ENCODE data around the gene NMRK2. TPM values are rescaled to one million over a fixed set of nuclear protein-coding genes. Genes with fewer than 3 reads are reported as not detected.

NMRK2 gene
- total and polyA plus RNA-seq, 4 donors, result 0.13 to 1.0 (median 0.26) TPM; not detected in 1

GRCh38 chr19:3959766-3960131, 26.9 kb downstream of the NMRK2 start:
- peaks cover 0 to 2% (median 0%) of the 10 kb centered on the region in 4 donors for H3K9me3 ChIP-seq (ENCODE audit: control insufficient read depth in 4 of 4, insufficient read depth in 3 of 4, low read length in 3 of 4)
- H3K4me1 ChIP-seq (ENCODE audit: control insufficient read depth in 5 of 5, insufficient read depth in 5 of 5, low read length in 5 of 5), result peaks cover 0 to 2% (median 0%) of the 10 kb centered on the region in 5 donors
- H3K4me3 ChIP-seq, result no peak overlapping the region
- ATAC-seq (ENCODE audit: insufficient read depth, low FRiP score), result no peak
- TF ChIP-seq, protein P1, sequence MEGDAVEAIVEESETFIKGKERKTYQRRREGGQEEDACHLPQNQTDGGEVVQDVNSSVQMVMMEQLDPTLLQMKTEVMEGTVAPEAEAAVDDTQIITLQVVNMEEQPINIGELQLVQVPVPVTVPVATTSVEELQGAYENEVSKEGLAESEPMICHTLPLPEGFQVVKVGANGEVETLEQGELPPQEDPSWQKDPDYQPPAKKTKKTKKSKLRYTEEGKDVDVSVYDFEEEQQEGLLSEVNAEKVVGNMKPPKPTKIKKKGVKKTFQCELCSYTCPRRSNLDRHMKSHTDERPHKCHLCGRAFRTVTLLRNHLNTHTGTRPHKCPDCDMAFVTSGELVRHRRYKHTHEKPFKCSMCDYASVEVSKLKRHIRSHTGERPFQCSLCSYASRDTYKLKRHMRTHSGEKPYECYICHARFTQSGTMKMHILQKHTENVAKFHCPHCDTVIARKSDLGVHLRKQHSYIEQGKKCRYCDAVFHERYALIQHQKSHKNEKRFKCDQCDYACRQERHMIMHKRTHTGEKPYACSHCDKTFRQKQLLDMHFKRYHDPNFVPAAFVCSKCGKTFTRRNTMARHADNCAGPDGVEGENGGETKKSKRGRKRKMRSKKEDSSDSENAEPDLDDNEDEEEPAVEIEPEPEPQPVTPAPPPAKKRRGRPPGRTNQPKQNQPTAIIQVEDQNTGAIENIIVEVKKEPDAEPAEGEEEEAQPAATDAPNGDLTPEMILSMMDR (IDR thresholded peaks at IDR 0.05; ENCODE audit: control extremely low read depth, extremely low read depth), result no peak
- WGBS, 2 donors, result 98 to 100% methylated on average over 15 of the region's 15 CpGs
- peaks cover 10 to 73% (median 23%) of the 10 kb centered on the region in 4 donors for H3K36me3 ChIP-seq (ENCODE audit: control insufficient read depth in 4 of 4, insufficient read depth in 4 of 4, low read length in 4 of 4)
- no peak overlapping the region for H3K9ac ChIP-seq (ENCODE audit: insufficient read depth in 1 of 2, low read length in 2 of 2)
- no peak for DNase-seq
- H3K27ac ChIP-seq (ENCODE audit: low read depth in 1 of 2, low read length in 1 of 2), result no peak overlapping the region
- H3K27me3 ChIP-seq (ENCODE audit: control insufficient read depth in 3 of 3, insufficient read depth in 3 of 3, low read length in 2 of 3), result no peaks in the 10 kb centered on the region

DNA sequence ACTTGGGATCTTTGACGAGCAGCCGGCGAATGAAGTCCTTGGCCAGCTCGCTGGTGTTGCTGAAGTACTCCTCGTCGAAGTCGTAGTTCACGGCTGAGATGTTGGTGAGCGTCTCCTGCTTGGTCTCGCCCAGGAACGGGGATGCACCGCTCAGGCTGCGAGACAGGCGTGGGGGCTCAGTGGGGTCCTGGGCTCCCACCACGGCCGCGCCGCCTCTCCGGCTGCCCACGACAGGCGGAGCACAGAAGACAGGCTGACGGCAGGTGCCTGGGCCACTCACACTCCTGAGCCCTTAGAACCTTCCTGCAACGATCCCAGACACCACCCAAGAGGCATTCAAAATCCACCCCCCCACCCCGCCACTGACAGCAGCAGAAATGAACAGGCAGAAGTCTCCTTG, 28.1 kb downstream of the NMRK2 start:
- Histone ChIP-seq H3K4me3 (no peak overlapping the region), H3K9ac (ENCODE audit: insufficient read depth in 1 of 2, low read length in 2 of 2) (no peak overlapping the region), H3K27me3 (ENCODE audit: control insufficient read depth in 3 of 3, insufficient read depth in 3 of 3, low read length in 2 of 3) (no peaks in the 10 kb centered on the region), H3K36me3 (ENCODE audit: control insufficient read depth in 4 of 4, insufficient read depth in 4 of 4, low read length in 4 of 4) (peaks cover 13 to 74% (median 23%) of the 10 kb centered on the region in 4 donors), H3K4me1 (ENCODE audit: control insufficient read depth in 5 of 5, insufficient read depth in 5 of 5, low read length in 5 of 5) (peaks cover 0 to 2% (median 0%) of the 10 kb centered on the region in 5 donors), H3K27ac (ENCODE audit: low read depth in 1 of 2, low read length in 1 of 2) (peak overlapping the region in 1 of 2 donors; percentile 15), H3K9me3 (ENCODE audit: control insufficient read depth in 4 of 4, insufficient read depth in 3 of 4, low read length in 3 of 4) (peaks cover 0 to 2% (median 0%) of the 10 kb centered on the region in 4 donors)
- DNase-seq, result no peak
- TF ChIP-seq, protein P1 (IDR thresholded peaks at IDR 0.05; ENCODE audit: control extremely low read depth, extremely low read depth), result no peak
- 95 to 97% methylated on average over 24 of the region's 24 CpGs for WGBS, 2 donors
- ATAC-seq (ENCODE audit: insufficient read depth, low FRiP score), result no peak

- WGBS, 2 donors, result 95% methylated on average over 35 of the region's 35 CpGs
- TF ChIP-seq, protein P1 (IDR thresholded peaks at IDR 0.05; ENCODE audit: control extremely low read depth, extremely low read depth), result no peak
- Histone ChIP-seq H3K4me3 (no peak overlapping the region), H3K27ac (ENCODE audit: low read depth in 1 of 2, low read length in 1 of 2) (no peak overlapping the region), H3K9me3 (ENCODE audit: control insufficient read depth in 4 of 4, insufficient read depth in 3 of 4, low read length in 3 of 4) (peaks cover 0 to 2% (median 0%) of the 10 kb centered on the region in 4 donors), H3K9ac (ENCODE audit: insufficient read depth in 1 of 2, low read length in 2 of 2) (no peak overlapping the region), H3K4me1 (ENCODE audit: control insufficient read depth in 5 of 5, insufficient read depth in 5 of 5, low read length in 5 of 5) (peaks cover 5 to 11% (median 7%) of the 10 kb centered on the region in 5 donors), H3K36me3 (ENCODE audit: control insufficient read depth in 4 of 4, insufficient read depth in 4 of 4, low read length in 4 of 4) (peaks cover 17 to 74% (median 29%) of the 10 kb centered on the region in 4 donors), H3K27me3 (ENCODE audit: control insufficient read depth in 3 of 3, insufficient read depth in 3 of 3, low read length in 2 of 3) (no peaks in the 10 kb centered on the region)
- ATAC-seq (ENCODE audit: insufficient read depth, low FRiP score) (no peak), DNase-seq (no peak)
Measured at GRCh38 chr19:3963458-3964255, 30.8 kb downstream of the NMRK2 start.

All from lung (tissue), 12 donors.